ENCODE results near the gene SLC6A2.
"Not testable (repeated sequence)": the region's sequence is repeated elsewhere in the genome, so short reads cannot be mapped to it uniquely, and the experiment has no call there.

- TF ChIP-seq CTCF, POLR2A (IDR thresholded peaks at IDR 0.05): not testable (repeated sequence)
These were observed 96.8 kb downstream of the SLC6A2 start for GRCh38 chr16:55752465-55753144.

Measured in thyroid gland (tissue), 4 donors.